ENCODE data around the gene ARHGEF10L. TPM values are rescaled to one million over a fixed set of nuclear protein-coding genes. Genes with fewer than 3 reads are reported as not detected.

Gene ARHGEF10L
- total RNA-seq, 1 donor from 2014 or later, result 3.1 TPM

DNA sequence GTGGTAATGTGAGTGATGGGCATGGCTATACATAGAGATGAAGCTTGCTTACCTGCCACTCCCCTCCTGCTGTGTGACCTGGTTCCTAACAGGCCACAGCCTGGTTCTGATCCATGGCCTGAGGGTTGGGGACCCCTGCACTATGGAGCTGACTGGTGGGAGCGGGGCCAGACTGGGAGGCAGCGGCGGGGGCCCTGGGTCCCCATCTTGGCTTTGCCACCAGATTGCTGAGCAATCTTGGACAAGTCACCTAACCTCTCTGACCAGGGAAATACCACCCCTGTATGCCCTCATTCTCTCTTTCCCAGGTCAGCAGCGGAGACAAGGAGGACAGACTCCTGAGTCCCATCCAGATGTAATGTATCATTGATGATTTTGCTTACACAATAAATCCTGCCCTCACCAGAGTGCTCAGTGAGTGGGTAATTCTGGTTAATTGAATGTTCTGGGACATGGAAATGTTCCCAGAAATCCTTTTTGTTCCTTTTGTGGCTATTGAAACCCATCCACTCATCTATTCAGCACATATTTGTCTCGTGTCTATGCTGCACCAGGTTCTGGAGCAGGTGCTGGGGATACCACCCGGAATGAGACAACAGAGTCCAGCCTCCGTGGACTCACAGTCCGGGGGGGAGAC, 4.1 kb upstream of the ARHGEF10L start:
- Mint-ChIP-seq H3K36me3 (ENCODE audit: low read depth, unreplicated experiment) (no peaks in the 10 kb centered on the region), H3K4me1 (ENCODE audit: unreplicated experiment) (no peaks in the 10 kb centered on the region), H3K27ac (ENCODE audit: unreplicated experiment) (no peak overlapping the region), H3K4me3 (ENCODE audit: unreplicated experiment) (no peak overlapping the region), H3K27me3 (ENCODE audit: unreplicated experiment) (peaks cover 10% of the 10 kb centered on the region), H3K9me3 (ENCODE audit: unreplicated experiment) (no peaks in the 10 kb centered on the region)
- DNase-seq (ENCODE audit: low spot score), result no peak
- TF ChIP-seq, protein P1, sequence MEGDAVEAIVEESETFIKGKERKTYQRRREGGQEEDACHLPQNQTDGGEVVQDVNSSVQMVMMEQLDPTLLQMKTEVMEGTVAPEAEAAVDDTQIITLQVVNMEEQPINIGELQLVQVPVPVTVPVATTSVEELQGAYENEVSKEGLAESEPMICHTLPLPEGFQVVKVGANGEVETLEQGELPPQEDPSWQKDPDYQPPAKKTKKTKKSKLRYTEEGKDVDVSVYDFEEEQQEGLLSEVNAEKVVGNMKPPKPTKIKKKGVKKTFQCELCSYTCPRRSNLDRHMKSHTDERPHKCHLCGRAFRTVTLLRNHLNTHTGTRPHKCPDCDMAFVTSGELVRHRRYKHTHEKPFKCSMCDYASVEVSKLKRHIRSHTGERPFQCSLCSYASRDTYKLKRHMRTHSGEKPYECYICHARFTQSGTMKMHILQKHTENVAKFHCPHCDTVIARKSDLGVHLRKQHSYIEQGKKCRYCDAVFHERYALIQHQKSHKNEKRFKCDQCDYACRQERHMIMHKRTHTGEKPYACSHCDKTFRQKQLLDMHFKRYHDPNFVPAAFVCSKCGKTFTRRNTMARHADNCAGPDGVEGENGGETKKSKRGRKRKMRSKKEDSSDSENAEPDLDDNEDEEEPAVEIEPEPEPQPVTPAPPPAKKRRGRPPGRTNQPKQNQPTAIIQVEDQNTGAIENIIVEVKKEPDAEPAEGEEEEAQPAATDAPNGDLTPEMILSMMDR (IDR thresholded peaks at IDR 0.05; ENCODE audit: unreplicated experiment), result no peak

DNA sequence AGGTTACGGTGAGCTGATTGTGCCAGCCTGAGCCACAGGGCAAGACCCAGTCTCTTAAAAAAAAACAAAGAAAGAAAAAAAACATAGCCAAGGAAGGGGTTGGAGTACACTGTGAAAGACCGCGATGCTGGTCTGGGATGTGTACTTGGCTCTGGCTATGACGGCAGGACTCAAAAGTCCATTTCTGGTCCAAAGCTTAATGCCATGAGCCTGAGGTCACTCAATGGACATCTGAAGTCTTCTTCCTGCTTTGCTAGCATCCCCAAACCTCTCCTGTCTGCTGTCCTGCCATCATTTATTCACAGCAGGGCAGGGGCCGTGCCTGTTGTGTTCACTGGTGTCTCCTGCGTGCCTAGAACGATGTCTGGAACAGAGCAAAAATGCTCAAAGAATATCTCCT, 1.5 kb upstream of the ARHGEF10L start:
- Mint-ChIP-seq H3K9me3 (ENCODE audit: unreplicated experiment) (no peaks in the 10 kb centered on the region), H3K27ac (ENCODE audit: unreplicated experiment) (no peak overlapping the region), H3K36me3 (ENCODE audit: low read depth, unreplicated experiment) (no peaks in the 10 kb centered on the region), H3K4me3 (ENCODE audit: unreplicated experiment) (no peak overlapping the region), H3K4me1 (ENCODE audit: unreplicated experiment) (peaks cover 7% of the 10 kb centered on the region), H3K27me3 (ENCODE audit: unreplicated experiment) (peaks cover 10% of the 10 kb centered on the region)
- no peak for DNase-seq (ENCODE audit: low spot score)
- TF ChIP-seq, protein P1 (IDR thresholded peaks at IDR 0.05; ENCODE audit: unreplicated experiment), result no peak

DNA sequence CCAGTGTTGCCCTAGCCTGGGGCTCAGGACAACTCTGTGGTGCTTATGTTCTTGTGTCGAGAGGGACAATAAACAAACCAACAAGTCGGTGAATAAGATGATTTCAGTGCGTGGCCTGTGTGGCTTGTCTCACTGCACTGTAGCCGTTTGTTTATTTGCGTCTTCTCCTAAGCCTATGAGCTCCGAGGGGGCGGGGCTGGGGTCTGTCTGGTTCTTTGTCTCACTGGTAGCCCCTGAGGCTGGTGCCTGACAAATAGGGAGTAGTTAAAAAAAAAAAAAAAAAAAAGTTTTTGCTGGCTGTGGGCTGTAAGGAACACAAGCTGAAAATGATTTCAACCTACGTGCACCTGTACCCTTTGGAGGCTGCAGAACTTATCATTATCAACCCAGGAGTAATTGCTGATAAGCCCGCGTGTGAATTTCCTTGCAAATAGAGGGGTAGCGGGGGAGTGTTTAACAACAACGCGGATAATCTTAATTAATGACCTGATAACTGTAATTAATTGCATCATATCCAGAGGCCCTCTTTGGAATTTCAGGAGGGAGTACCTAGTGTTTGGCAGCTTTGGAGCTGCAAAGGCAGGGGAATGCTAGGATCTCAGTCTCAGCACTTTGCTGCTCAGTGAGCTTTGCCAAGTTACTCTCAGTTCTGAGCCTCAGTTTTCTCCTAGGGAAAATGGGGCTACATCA, 925 bp upstream of the ARHGEF10L start:
- peak; percentile 53 for DNase-seq (ENCODE audit: low spot score)
- TF ChIP-seq, protein P1 (IDR thresholded peaks at IDR 0.05; ENCODE audit: unreplicated experiment), result no peak
- no peaks in the 10 kb centered on the region for H3K9me3 Mint-ChIP-seq (ENCODE audit: unreplicated experiment)
- H3K36me3 Mint-ChIP-seq (ENCODE audit: low read depth, unreplicated experiment), result no peaks in the 10 kb centered on the region
- peak overlapping the region; percentile 86 for H3K4me3 Mint-ChIP-seq (ENCODE audit: unreplicated experiment)
- peaks cover 10% of the 10 kb centered on the region for H3K27me3 Mint-ChIP-seq (ENCODE audit: unreplicated experiment)
- no peak overlapping the region for H3K27ac Mint-ChIP-seq (ENCODE audit: unreplicated experiment)
- H3K4me1 Mint-ChIP-seq (ENCODE audit: unreplicated experiment), result peaks cover 7% of the 10 kb centered on the region

DNA sequence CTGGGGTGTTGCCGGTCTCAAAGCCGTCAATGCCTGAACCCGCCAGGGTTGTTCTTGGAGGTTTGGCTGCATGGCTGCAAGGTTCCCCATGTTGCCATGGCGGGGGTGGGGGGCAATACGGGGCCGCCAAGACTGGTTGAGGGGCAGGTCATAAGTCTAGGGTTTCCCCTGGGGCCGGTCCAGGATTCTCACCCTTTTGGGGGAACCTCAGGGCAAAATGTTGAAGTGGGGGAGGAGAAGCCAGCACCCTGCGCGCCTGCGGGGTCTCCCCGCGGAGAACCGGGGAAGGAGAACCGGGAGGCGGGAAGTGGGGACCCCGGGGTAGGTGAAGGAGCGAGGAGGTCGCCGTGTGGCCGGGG, 401 bp upstream of the ARHGEF10L start:
- no peak for DNase-seq (ENCODE audit: low spot score)
- Mint-ChIP-seq H3K27me3 (ENCODE audit: unreplicated experiment) (peaks cover 10% of the 10 kb centered on the region), H3K36me3 (ENCODE audit: low read depth, unreplicated experiment) (no peaks in the 10 kb centered on the region), H3K4me3 (ENCODE audit: unreplicated experiment) (peak overlapping the region; percentile 86), H3K27ac (ENCODE audit: unreplicated experiment) (peak overlapping the region; percentile 48), H3K4me1 (ENCODE audit: unreplicated experiment) (peaks cover 7% of the 10 kb centered on the region), H3K9me3 (ENCODE audit: unreplicated experiment) (no peaks in the 10 kb centered on the region)
- TF ChIP-seq, protein P1 (IDR thresholded peaks at IDR 0.05; ENCODE audit: unreplicated experiment), result no peak
